SU-DHL-6 (cell line): Measurements from ENCODE around the gene INVS.

Experiments
- H2AFZ ChIP-seq: fragments of 200-600 bp; sonication (generic); 2 replicates; pipeline ENCODE4 v1.6.1; 2014; ENCODE audit warnings: low read depth, mild to moderate bottlenecking, moderate library complexity, mixed read lengths, antibody characterized with exemption, low read length; ENCODE audit not compliant: severe bottlenecking
- H3F3A ChIP-seq: fragments of 200-600 bp; shearing (Covaris generic); 2 replicates; pipeline ENCODE4 v1.6.0; 2016; ENCODE audit warnings: antibody characterized with exemption, mild to moderate bottlenecking; ENCODE audit not compliant: insufficient read depth
- H3K27ac ChIP-seq: fragments of 200-600 bp; sonication (generic); 2 replicates; pipeline ENCODE4 v1.5.1; 2016; ENCODE audit warnings: low read depth, mild to moderate bottlenecking, low read length, moderate library complexity, mixed read lengths
- H3K27me3 ChIP-seq: fragments of 200-600 bp; sonication (generic), shearing (Covaris generic); 2 replicates; pipeline ENCODE4 v1.6.0; 2014; ENCODE audit warnings: mild to moderate bottlenecking, low read length
- H3K36me3 ChIP-seq: fragments of 200-600 bp; sonication (generic); 2 replicates; pipeline ENCODE4 v1.6.1; 2014; ENCODE audit warnings: mild to moderate bottlenecking, low read length, mixed read lengths
- H3K4me2 ChIP-seq: fragments of 300-600, 200-600 bp; shearing (Covaris generic), sonication (generic); 2 replicates; pipeline ENCODE4 v1.6.0; 2014; ENCODE audit warnings: low read length, low read depth, mild to moderate bottlenecking; ENCODE audit not compliant: poor library complexity, severe bottlenecking
- H3K4me3 ChIP-seq: fragments of 200-600 bp; sonication (generic); 2 replicates; pipeline ENCODE4 v1.5.1; 2014; ENCODE audit warnings: antibody characterized with exemption, low read length, mild to moderate bottlenecking, mixed read lengths; ENCODE audit not compliant: insufficient read depth, poor library complexity, severe bottlenecking
- H3K79me2 ChIP-seq: fragments of 200-600 bp; sonication (generic); 2 replicates; pipeline ENCODE4 v1.6.1; 2014; ENCODE audit warnings: mild to moderate bottlenecking, low read length, moderate library complexity; ENCODE audit not compliant: insufficient read depth
- H3K9ac ChIP-seq: fragments of 200-600 bp; sonication (generic); 2 replicates; pipeline ENCODE4 v1.7.0; 2014; ENCODE audit warnings: mild to moderate bottlenecking, low read length
- H3K9me2 ChIP-seq: fragments of 200-600 bp; sonication (generic); replicated peaks from 2 replicates; pipeline ENCODE4 v1.6.1; 2014; ENCODE audit warnings: low read length; ENCODE audit not compliant: insufficient read depth
- H3K9me3 ChIP-seq: fragments of 200-600 bp; sonication (generic); 2 replicates; pipeline ENCODE4 v1.6.1; 2014; ENCODE audit warnings: low read length, mixed read lengths; ENCODE audit not compliant: insufficient read depth
- H4K20me1 ChIP-seq: fragments of 200-600 bp; sonication (generic); 2 replicates; pipeline ENCODE4 v1.6.1; 2014; ENCODE audit warnings: low read depth, mild to moderate bottlenecking, antibody characterized with exemption, low read length, moderate library complexity, mixed read lengths
- EZH2phosphoT487 ChIP-seq: fragments of 200-600 bp; sonication (generic), shearing (Covaris generic); conservative IDR thresholded peaks from 2 replicates; pipeline ENCODE4 v1.6.1; 2018; ENCODE audit warnings: mild to moderate bottlenecking, antibody characterized with exemption, low read length, moderate library complexity, mixed read lengths
- TF ChIP-seq, protein P1 (sequence below): fragments of 200-600 bp; sonication (generic); IDR thresholded peaks from one replicate; pipeline ENCODE4 v1.5.1; 2017; ENCODE audit warnings: antibody characterized with exemption, mild to moderate bottlenecking, low read length, moderate library complexity; ENCODE audit not compliant: insufficient read depth, poor library complexity, severe bottlenecking

The INVS gene

DNA sequence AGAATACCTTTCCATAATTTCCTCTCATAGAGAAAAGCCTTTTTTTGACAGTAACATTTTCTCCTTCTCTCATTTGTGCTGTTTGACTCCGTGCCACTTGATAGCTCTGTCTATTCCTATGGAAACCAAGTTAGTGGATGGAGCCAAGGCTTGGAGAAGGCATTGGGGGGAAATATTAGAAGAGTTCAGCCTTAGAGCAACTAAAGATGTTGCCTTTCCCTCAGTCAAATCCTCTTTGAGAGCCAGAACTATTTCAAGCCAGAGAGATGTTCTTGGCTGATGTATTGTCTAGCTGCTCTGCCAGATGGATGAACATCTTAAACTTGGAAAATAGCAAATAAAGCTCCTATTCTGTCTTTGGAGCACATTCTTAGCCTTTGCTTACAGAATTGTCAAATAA lies 112.4 kb downstream of the INVS start:
- Histone ChIP-seq H3K9me2 (no peaks in the 10 kb centered on the region), H3F3A (no peaks in the 10 kb centered on the region), H3K9ac (no peak overlapping the region), H2AFZ (no peak overlapping the region), H3K27me3 (no peaks in the 10 kb centered on the region), H4K20me1 (no peaks in the 10 kb centered on the region), H3K4me2 (no peak overlapping the region), H3K9me3 (no peaks in the 10 kb centered on the region), H3K36me3 (no peaks in the 10 kb centered on the region), H3K4me3 (no peak overlapping the region), H3K27ac (no peak overlapping the region), H3K79me2 (no peaks in the 10 kb centered on the region)
- no peak for TF ChIP-seq EZH2phosphoT487
- TF ChIP-seq, protein P1, sequence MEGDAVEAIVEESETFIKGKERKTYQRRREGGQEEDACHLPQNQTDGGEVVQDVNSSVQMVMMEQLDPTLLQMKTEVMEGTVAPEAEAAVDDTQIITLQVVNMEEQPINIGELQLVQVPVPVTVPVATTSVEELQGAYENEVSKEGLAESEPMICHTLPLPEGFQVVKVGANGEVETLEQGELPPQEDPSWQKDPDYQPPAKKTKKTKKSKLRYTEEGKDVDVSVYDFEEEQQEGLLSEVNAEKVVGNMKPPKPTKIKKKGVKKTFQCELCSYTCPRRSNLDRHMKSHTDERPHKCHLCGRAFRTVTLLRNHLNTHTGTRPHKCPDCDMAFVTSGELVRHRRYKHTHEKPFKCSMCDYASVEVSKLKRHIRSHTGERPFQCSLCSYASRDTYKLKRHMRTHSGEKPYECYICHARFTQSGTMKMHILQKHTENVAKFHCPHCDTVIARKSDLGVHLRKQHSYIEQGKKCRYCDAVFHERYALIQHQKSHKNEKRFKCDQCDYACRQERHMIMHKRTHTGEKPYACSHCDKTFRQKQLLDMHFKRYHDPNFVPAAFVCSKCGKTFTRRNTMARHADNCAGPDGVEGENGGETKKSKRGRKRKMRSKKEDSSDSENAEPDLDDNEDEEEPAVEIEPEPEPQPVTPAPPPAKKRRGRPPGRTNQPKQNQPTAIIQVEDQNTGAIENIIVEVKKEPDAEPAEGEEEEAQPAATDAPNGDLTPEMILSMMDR: no peak

- H3K4me2 ChIP-seq: no peak overlapping the region
- no peak overlapping the region for H3K27ac ChIP-seq
Observed at GRCh38 chr9:100213730-100214477, 114.9 kb downstream of the INVS start.

DNA sequence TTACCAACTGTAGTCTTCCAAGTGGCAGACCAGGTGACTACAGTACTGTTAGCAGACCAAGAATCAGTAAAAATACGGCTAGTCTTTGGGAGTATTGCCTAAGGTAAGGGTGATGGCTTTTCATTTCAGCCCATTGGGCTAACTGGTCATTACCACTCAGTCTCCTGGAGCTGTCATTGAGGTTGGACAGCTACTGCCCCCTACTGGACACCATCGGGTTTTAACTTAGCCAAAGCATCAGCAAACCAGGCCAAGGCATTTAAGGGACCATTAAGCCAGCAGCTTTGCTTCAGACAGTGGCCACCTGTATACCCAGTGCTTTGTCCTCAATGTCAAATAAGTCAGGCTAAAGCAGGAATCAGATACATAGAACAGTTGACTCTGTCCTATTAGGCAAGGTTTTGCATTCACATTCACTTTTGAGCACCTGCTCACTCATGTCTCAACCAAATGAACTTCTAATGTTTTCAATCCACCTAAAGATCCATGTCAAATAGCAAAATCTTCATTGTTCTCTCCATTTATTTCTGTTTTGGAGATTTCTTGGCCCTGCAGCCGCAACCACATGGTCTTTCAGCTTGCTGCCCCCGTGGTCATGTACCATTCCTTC lies 117.2 kb downstream of the INVS start:
- Histone ChIP-seq H3F3A (no peaks in the 10 kb centered on the region), H4K20me1 (no peaks in the 10 kb centered on the region), H3K9me2 (no peaks in the 10 kb centered on the region)

More at GRCh38 chr9:100213730-100214477, 114.9 kb downstream of the INVS start:
- Histone ChIP-seq H3K4me3 (no peak overlapping the region), H3F3A (no peaks in the 10 kb centered on the region), H3K9me3 (no peaks in the 10 kb centered on the region), H2AFZ (no peak overlapping the region), H3K79me2 (no peaks in the 10 kb centered on the region), H3K36me3 (no peaks in the 10 kb centered on the region), H3K9ac (no peak overlapping the region), H3K9me2 (no peaks in the 10 kb centered on the region), H4K20me1 (no peaks in the 10 kb centered on the region), H3K27me3 (no peaks in the 10 kb centered on the region)
- no peak for TF ChIP-seq EZH2phosphoT487
- TF ChIP-seq, protein P1: no peak

More for the DNA sequence above, 117.2 kb downstream of the INVS start:
- Histone ChIP-seq H3K4me2 (no peak overlapping the region), H3K27ac (no peak overlapping the region), H2AFZ (no peak overlapping the region), H3K79me2 (no peaks in the 10 kb centered on the region), H3K27me3 (no peaks in the 10 kb centered on the region), H3K9me3 (no peaks in the 10 kb centered on the region), H3K4me3 (no peak overlapping the region), H3K9ac (no peak overlapping the region), H3K36me3 (no peaks in the 10 kb centered on the region)
- TF ChIP-seq, protein P1: peak; percentile 82
- TF ChIP-seq EZH2phosphoT487: no peak
